Naive thymus-derived CD4-positive, alpha-beta T cell (primary cell): Measurements from ENCODE around the gene SMC5. TPM values are rescaled to one million over a fixed set of nuclear protein-coding genes. Genes with fewer than 3 reads are reported as not detected.

Experiments
- ATAC-seq: fragments of 150-1000 bp; cut with Tn5 transposase; 2 replicates; pipeline ENCODE4 v1.10.0; 2021; ENCODE audit warnings: mild to moderate bottlenecking, moderate library complexity
- CTCF ChIA-PET: fragments of 350-600 bp; sonication (Branson Sonifier 250); formaldehyde crosslinking; loops from one replicate; lab custom pipeline; 2021; ENCODE audit warnings: antibody characterized with exemption; lab: Charles Lee
- POLR2A ChIA-PET: fragments of 350-600 bp; sonication (Branson Sonifier 250); formaldehyde crosslinking; loops from one replicate; lab custom pipeline; 2021; ENCODE audit warnings: antibody characterized with exemption, inconsistent platforms; lab: Charles Lee
- DNase-seq, 9 donors: peaks; one replicate each; pipeline versions ENCODE4 v3.0.0 to v3.0.0-alpha.2; 2020 to 2022; ENCODE audit warnings: mixed read lengths in 1 of 9
- H3K27ac ChIP-seq: one replicate; pipeline ENCODE4 v1.7.0; 2013; ENCODE audit warnings: mild to moderate bottlenecking, low read depth, low read length, moderate library complexity
- H3K27me3 ChIP-seq, 2 donors: one replicate each; pipeline ENCODE4 v1.7.0; 2013; ENCODE audit warnings: low read length in 2 of 2, mild to moderate bottlenecking in 2 of 2, moderate library complexity in 2 of 2; ENCODE audit not compliant: control insufficient read depth in 2 of 2, insufficient read depth in 2 of 2
- H3K36me3 ChIP-seq, 3 experiments: 1 replicate in 2 of 3; 2 replicates in 1 of 3; pipeline ENCODE4 v1.7.0; 2013; ENCODE audit warnings: low read length in 3 of 3, mild to moderate bottlenecking in 3 of 3, moderate library complexity in 1 of 3; ENCODE audit not compliant: insufficient read depth in 3 of 3, control insufficient read depth in 2 of 3
- H3K4me1 ChIP-seq, 2 donors: one replicate each; pipeline ENCODE4 v1.7.0; 2013; ENCODE audit warnings: low read length in 2 of 2, mild to moderate bottlenecking in 2 of 2, moderate library complexity in 1 of 2; ENCODE audit not compliant: control insufficient read depth in 2 of 2, insufficient read depth in 2 of 2
- H3K4me3 ChIP-seq: 2 replicates; pipeline ENCODE4 v1.7.0; 2013; ENCODE audit warnings: mild to moderate bottlenecking, low read length
- H3K9me3 ChIP-seq, 3 experiments: 1 replicate in 2 of 3; 2 replicates in 1 of 3; pipeline ENCODE4 v1.7.0; 2013; ENCODE audit warnings: low read length in 3 of 3; ENCODE audit not compliant: control insufficient read depth in 2 of 3
- H3K27ac Mint-ChIP-seq, 9 donors: one replicate each; pipeline ENCODE4 v1.8.0; 2020 to 2022; ENCODE audit warnings: mixed read lengths in 9 of 9, mild to moderate bottlenecking in 8 of 9, moderate library complexity in 5 of 9, inconsistent platforms in 2 of 9
- H3K27me3 Mint-ChIP-seq, 5 donors: one replicate each; pipeline ENCODE4 v1.8.0; 2021 to 2022; ENCODE audit warnings: mixed read lengths in 5 of 5, mild to moderate bottlenecking in 1 of 5
- H3K36me3 Mint-ChIP-seq, 5 donors: one replicate each; pipeline ENCODE4 v1.8.0; 2020 to 2022; ENCODE audit warnings: mixed read lengths in 5 of 5, mild to moderate bottlenecking in 3 of 5, inconsistent platforms in 1 of 5
- H3K4me1 Mint-ChIP-seq, 7 donors: one replicate each; pipeline ENCODE4 v1.8.0; 2020 to 2022; ENCODE audit warnings: mixed read lengths in 7 of 7, mild to moderate bottlenecking in 3 of 7, inconsistent platforms in 1 of 7
- H3K4me3 Mint-ChIP-seq, 10 donors: one replicate each; pipeline ENCODE4 v1.8.0; 2020 to 2022; ENCODE audit warnings: mild to moderate bottlenecking in 10 of 10, mixed read lengths in 10 of 10, moderate library complexity in 6 of 10, inconsistent platforms in 2 of 10
- H3K9me3 Mint-ChIP-seq, 11 donors: one replicate each; pipeline ENCODE4 v1.8.0; 2020 to 2022; ENCODE audit warnings: mixed read lengths in 11 of 11, mild to moderate bottlenecking in 4 of 11, inconsistent platforms in 1 of 11, moderate library complexity in 1 of 11
- intact Hi-C, 2 donors: fragments of 100-400 bp; cut with micrococcal nuclease; formaldehyde crosslinking; loops; one replicate each; pipeline ENCODE4 v1.15.1; 2023
- polyA plus RNA-seq, 2 donors: library from polyadenylated mRNA; unstranded; fragments of 300-500 nt; fragmentation: Illumina TruSeq; gene quantifications; one replicate each; pipeline ENCODE4 v1.2.3, GENCODE V29; 2021
- total RNA-seq, 6 experiments: library from RNA in 5 of 6; stranded (reverse) in 5 of 6; gene quantifications; 1 replicate in 5 of 6; 2 replicates in 1 of 6; pipeline ENCODE4 v1.2.3 and lab custom pipeline; 2021 to 2026

SMC5 gene
- total and polyA plus RNA-seq, 7 experiments from 2014 or later = 15.6 to 44.6 (median 29.6) TPM

GRCh38 chr9:70352356-70352755, 93.6 kb downstream of the SMC5 start:
- H3K9me3 ChIP-seq = no peaks in the 10 kb centered on the region
- Mint-ChIP-seq H3K4me3 (no peak overlapping the region), H3K27me3 (no peaks in the 10 kb centered on the region), H3K36me3 (peaks cover 0 to 9% (median 5%) of the 10 kb centered on the region in 5 donors), H3K9me3 (no peaks in the 10 kb centered on the region), H3K27ac (no peak overlapping the region), H3K4me1 (peaks cover 0 to 6% (median 0%) of the 10 kb centered on the region in 7 donors)
- H3K4me1 ChIP-seq = no peaks in the 10 kb centered on the region
- no peaks in the 10 kb centered on the region for H3K27me3 ChIP-seq
- H3K4me3 ChIP-seq = no peak overlapping the region
- DNase-seq (no peak), ATAC-seq (no peak)
- H3K27ac ChIP-seq = no peak overlapping the region
- intact Hi-C loops = loop anchor here (1.0 to 5.0 kb wide), 7 partner anchors 12 to 380 kb away; no protein-coding TSS in a partner anchor
- POLR2A ChIA-PET = interaction anchor here (0.7 to 1.3 kb wide), 5 partner anchors 11 to 132 kb away, joined by 3 to 4 read pairs (median 3); no protein-coding TSS in a partner anchor
- peaks cover 0 to 16% (median 0%) of the 10 kb centered on the region in 3 experiments for H3K36me3 ChIP-seq
- CTCF ChIA-PET = interaction anchor here (0.9 to 3.0 kb wide), 11 partner anchors 12 to 252 kb away, joined by 3 to 20 read pairs (median 3); no protein-coding TSS in a partner anchor

- intact Hi-C loops = loop anchor here (1.0 to 5.0 kb wide), 9 partner anchors 13 to 381 kb away; no protein-coding TSS in a partner anchor
- Mint-ChIP-seq H3K9me3 (no peaks in the 10 kb centered on the region), H3K4me1 (peaks cover 0 to 9% (median 0%) of the 10 kb centered on the region in 7 donors), H3K27me3 (no peaks in the 10 kb centered on the region), H3K27ac (peak overlapping the region in 2 of 9 donors; percentile 9 to 16), H3K4me3 (no peak overlapping the region), H3K36me3 (peaks cover 0 to 6% (median 4%) of the 10 kb centered on the region in 5 donors)
- no peak overlapping the region for H3K27ac ChIP-seq
- H3K27me3 ChIP-seq = no peaks in the 10 kb centered on the region
- ATAC-seq (no peak), DNase-seq (peak in 6 of 9 donors; percentile 9 to 46 (median 30))
- H3K9me3 ChIP-seq = no peaks in the 10 kb centered on the region
- H3K36me3 ChIP-seq = peaks cover 0 to 20% (median 0%) of the 10 kb centered on the region in 3 experiments
- CTCF ChIA-PET = interaction anchor here (0.9 to 3.0 kb wide), 8 partner anchors 12 to 250 kb away, joined by 3 to 20 read pairs (median 6); no protein-coding TSS in a partner anchor
- H3K4me3 ChIP-seq = no peak overlapping the region
- no peaks in the 10 kb centered on the region for H3K4me1 ChIP-seq
- POLR2A ChIA-PET = interaction anchor here (0.7 to 0.9 kb wide), 2 partner anchors 11 to 60 kb away, joined by 3 read pairs; no protein-coding TSS in a partner anchor
Measured at GRCh38 chr9:70352802-70353201, 94.0 kb downstream of the SMC5 start.

- Histone ChIP-seq H3K27me3 (no peaks in the 10 kb centered on the region), H3K27ac (peak overlapping the region; percentile 21), H3K4me3 (no peak overlapping the region), H3K36me3 (peaks cover 0 to 5% (median 0%) of the 10 kb centered on the region in 3 experiments), H3K4me1 (no peaks in the 10 kb centered on the region), H3K9me3 (no peaks in the 10 kb centered on the region)
- peaks cover 0 to 9% (median 0%) of the 10 kb centered on the region in 7 donors for H3K4me1 Mint-ChIP-seq
- no peak for DNase-seq
- ChIA-PET CTCF (interaction anchor here (1.3 to 1.8 kb wide), 2 partner anchors 65 to 247 kb away, joined by 3 to 6 read pairs; no protein-coding TSS in a partner anchor), POLR2A (interaction anchor here (1.1 to 1.2 kb wide), 2 partner anchors 56 to 63 kb away, joined by 3 to 10 read pairs; no protein-coding TSS in a partner anchor)
- no peak overlapping the region for H3K4me3 Mint-ChIP-seq
- H3K9me3 Mint-ChIP-seq = no peaks in the 10 kb centered on the region
- no peak for ATAC-seq
- peak overlapping the region in 4 of 9 donors; percentile 0 to 86 (median 40) for H3K27ac Mint-ChIP-seq
- H3K36me3 Mint-ChIP-seq = peaks cover 0 to 6% (median 2%) of the 10 kb centered on the region in 5 donors
- intact Hi-C loops = no loop called here
- H3K27me3 Mint-ChIP-seq = no peaks in the 10 kb centered on the region
Measured at GRCh38 chr9:70355801-70356200, 97.0 kb downstream of the SMC5 start.

GRCh38 chr9:70362952-70363351, 104.2 kb downstream of the SMC5 start:
- CTCF ChIA-PET = interaction anchor here (0.5 kb wide), 1 partner anchor 434 kb away, joined by 3 read pairs; no protein-coding TSS in a partner anchor
- Mint-ChIP-seq H3K9me3 (peaks cover 0 to 2% (median 0%) of the 10 kb centered on the region in 11 donors), H3K27me3 (no peaks in the 10 kb centered on the region), H3K36me3 (peaks cover 0 to 9% (median 4%) of the 10 kb centered on the region in 5 donors), H3K4me3 (no peak overlapping the region), H3K4me1 (no peaks in the 10 kb centered on the region), H3K27ac (no peak overlapping the region)
- POLR2A ChIA-PET = no interaction called here
- intact Hi-C loops = no loop called here
- no peaks in the 10 kb centered on the region for H3K36me3 ChIP-seq
- no peak overlapping the region for H3K27ac ChIP-seq
- DNase-seq (no peak), ATAC-seq (no peak)
- no peak overlapping the region for H3K4me3 ChIP-seq
- no peaks in the 10 kb centered on the region for H3K9me3 ChIP-seq
- H3K27me3 ChIP-seq = no peaks in the 10 kb centered on the region
- H3K4me1 ChIP-seq = no peaks in the 10 kb centered on the region

GRCh38 chr9:70363760-70364159, 105.0 kb downstream of the SMC5 start:
- intact Hi-C loops = no loop called here
- DNase-seq (no peak), ATAC-seq (no peak)
- H3K36me3 ChIP-seq = no peaks in the 10 kb centered on the region
- no peak overlapping the region for H3K27ac ChIP-seq
- no peaks in the 10 kb centered on the region for H3K9me3 ChIP-seq
- Mint-ChIP-seq H3K4me1 (no peaks in the 10 kb centered on the region), H3K27ac (no peak overlapping the region), H3K4me3 (no peak overlapping the region), H3K9me3 (peaks cover 0 to 2% (median 0%) of the 10 kb centered on the region in 11 donors), H3K27me3 (no peaks in the 10 kb centered on the region), H3K36me3 (peaks cover 0 to 9% (median 4%) of the 10 kb centered on the region in 5 donors)
- H3K4me3 ChIP-seq = no peak overlapping the region
- POLR2A ChIA-PET = interaction anchor here (0.6 to 0.9 kb wide), 4 partner anchors 12 to 245 kb away, joined by 3 read pairs; no protein-coding TSS in a partner anchor
- H3K27me3 ChIP-seq = no peaks in the 10 kb centered on the region
- H3K4me1 ChIP-seq = no peaks in the 10 kb centered on the region
- CTCF ChIA-PET = interaction anchor here (0.7 kb wide), 1 partner anchor 22 kb away, joined by 3 read pairs; no protein-coding TSS in a partner anchor

- Histone ChIP-seq H3K27me3 (no peaks in the 10 kb centered on the region), H3K4me1 (no peaks in the 10 kb centered on the region), H3K27ac (no peak overlapping the region), H3K4me3 (no peak overlapping the region), H3K9me3 (no peaks in the 10 kb centered on the region), H3K36me3 (no peaks in the 10 kb centered on the region)
- H3K4me1 Mint-ChIP-seq = no peaks in the 10 kb centered on the region
- POLR2A ChIA-PET = no interaction called here
- peak overlapping the region in 1 of 9 donors; percentile 42 for H3K27ac Mint-ChIP-seq
- ATAC-seq (no peak), DNase-seq (no peak)
- H3K36me3 Mint-ChIP-seq = peaks cover 0 to 7% (median 4%) of the 10 kb centered on the region in 5 donors
- H3K27me3 Mint-ChIP-seq = no peaks in the 10 kb centered on the region
- CTCF ChIA-PET = no interaction called here
- peaks cover 0 to 2% (median 0%) of the 10 kb centered on the region in 11 donors for H3K9me3 Mint-ChIP-seq
- intact Hi-C loops = no loop called here
- no peak overlapping the region for H3K4me3 Mint-ChIP-seq
Measured at GRCh38 chr9:70367305-70367930, 108.6 kb downstream of the SMC5 start.
